IMR-90 (cell line): ENCODE data around the gene DGKZ.

Source experiments
- CEBPB ChIP-seq: IDR thresholded peaks from 2 replicates; pipeline ENCODE4 v1.6.1; 2012; ENCODE audit warnings: low read depth, low read length, improper control_type of control experiment
- MAFK ChIP-seq: IDR thresholded peaks from 2 replicates; pipeline ENCODE4 v1.6.1; 2012; ENCODE audit warnings: low read depth, low read length, improper control_type of control experiment
- MXI1 ChIP-seq: IDR thresholded peaks from 2 replicates; pipeline ENCODE4 v1.6.1; 2012; ENCODE audit warnings: low read depth, mild to moderate bottlenecking, low read length, moderate library complexity, borderline replicate concordance
- POLR2A ChIP-seq: IDR thresholded peaks from 2 replicates; pipeline ENCODE4 v1.6.1; 2012; ENCODE audit warnings: mild to moderate bottlenecking, low read depth, low read length
- RAD21 ChIP-seq: IDR thresholded peaks from 2 replicates; pipeline ENCODE4 v1.6.1; 2012; ENCODE audit warnings: low read length, improper control_type of control experiment
- RFX5 ChIP-seq: IDR thresholded peaks from 2 replicates; pipeline ENCODE4 v1.8.0; 2012; ENCODE audit warnings: low read depth, mild to moderate bottlenecking, low read length, moderate library complexity
- SMC3 ChIP-seq: fragments of 150-350 bp; IDR thresholded peaks from 2 replicates; pipeline ENCODE4 v1.6.1; 2016; ENCODE audit warnings: low read depth, mild to moderate bottlenecking, antibody characterized with exemption, low read length, moderate library complexity
- TF ChIP-seq, protein P1 (sequence below): conservative IDR thresholded peaks from 2 replicates; pipeline ENCODE4 v1.5.1; 2012; ENCODE audit warnings: mild to moderate bottlenecking, low read depth, low read length, improper control_type of control experiment
- TF ChIP-seq, protein P2 (sequence below): fragments of 150-350 bp; IDR thresholded peaks from 2 replicates; pipeline ENCODE4 v1.6.1; 2017; ENCODE audit warnings: mild to moderate bottlenecking, antibody characterized with exemption, low read length, low read depth

DNA sequence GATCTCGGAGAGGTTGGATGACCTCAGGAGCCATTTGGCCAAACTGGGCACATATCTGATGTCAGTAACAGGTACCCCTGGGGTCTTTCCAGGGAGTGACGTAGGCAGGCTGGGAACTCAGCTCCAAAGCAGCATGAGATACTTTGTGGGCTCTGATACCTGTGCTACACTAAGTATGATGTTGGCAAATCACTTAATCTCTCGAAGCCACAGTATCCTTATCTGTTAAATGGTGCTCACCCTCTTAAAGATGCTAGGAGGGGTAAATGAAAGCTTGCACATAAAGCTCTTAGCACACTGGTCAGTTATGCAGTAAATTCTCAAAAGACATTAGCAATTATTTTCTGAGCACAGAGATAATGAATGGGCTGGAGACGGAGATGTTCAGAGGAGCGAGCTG is 17.1 kb upstream of the DGKZ start:
- TF ChIP-seq POLR2A, result no peak
- no peak for TF ChIP-seq CEBPB
- TF ChIP-seq SMC3, result no peak
- TF ChIP-seq, protein P1, sequence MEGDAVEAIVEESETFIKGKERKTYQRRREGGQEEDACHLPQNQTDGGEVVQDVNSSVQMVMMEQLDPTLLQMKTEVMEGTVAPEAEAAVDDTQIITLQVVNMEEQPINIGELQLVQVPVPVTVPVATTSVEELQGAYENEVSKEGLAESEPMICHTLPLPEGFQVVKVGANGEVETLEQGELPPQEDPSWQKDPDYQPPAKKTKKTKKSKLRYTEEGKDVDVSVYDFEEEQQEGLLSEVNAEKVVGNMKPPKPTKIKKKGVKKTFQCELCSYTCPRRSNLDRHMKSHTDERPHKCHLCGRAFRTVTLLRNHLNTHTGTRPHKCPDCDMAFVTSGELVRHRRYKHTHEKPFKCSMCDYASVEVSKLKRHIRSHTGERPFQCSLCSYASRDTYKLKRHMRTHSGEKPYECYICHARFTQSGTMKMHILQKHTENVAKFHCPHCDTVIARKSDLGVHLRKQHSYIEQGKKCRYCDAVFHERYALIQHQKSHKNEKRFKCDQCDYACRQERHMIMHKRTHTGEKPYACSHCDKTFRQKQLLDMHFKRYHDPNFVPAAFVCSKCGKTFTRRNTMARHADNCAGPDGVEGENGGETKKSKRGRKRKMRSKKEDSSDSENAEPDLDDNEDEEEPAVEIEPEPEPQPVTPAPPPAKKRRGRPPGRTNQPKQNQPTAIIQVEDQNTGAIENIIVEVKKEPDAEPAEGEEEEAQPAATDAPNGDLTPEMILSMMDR, result no peak
- no peak for TF ChIP-seq RFX5
- no peak for TF ChIP-seq MAFK
- TF ChIP-seq, protein P2, sequence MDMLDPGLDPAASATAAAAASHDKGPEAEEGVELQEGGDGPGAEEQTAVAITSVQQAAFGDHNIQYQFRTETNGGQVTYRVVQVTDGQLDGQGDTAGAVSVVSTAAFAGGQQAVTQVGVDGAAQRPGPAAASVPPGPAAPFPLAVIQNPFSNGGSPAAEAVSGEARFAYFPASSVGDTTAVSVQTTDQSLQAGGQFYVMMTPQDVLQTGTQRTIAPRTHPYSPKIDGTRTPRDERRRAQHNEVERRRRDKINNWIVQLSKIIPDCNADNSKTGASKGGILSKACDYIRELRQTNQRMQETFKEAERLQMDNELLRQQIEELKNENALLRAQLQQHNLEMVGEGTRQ, result no peak
- no peak for TF ChIP-seq MXI1
- TF ChIP-seq RAD21, result no peak
